HCT116 (cell line): ENCODE data around the gene SLAMF1. TPM values are rescaled to one million over a fixed set of nuclear protein-coding genes. Genes with fewer than 3 reads are reported as not detected.

ENCODE experiments used
- ATAC-seq: fragments of 200-7000 bp; cut with Tn5 transposase; 2 replicates; pipeline ENCODE4 v1.9.1; 2020; ENCODE audit warnings: mild to moderate bottlenecking, moderate library complexity
- BruUV-seq: library from RNA; stranded (reverse); fragments of 400-500 nt; replicated peaks from 2 replicates; lab custom pipeline; 2021; lab: Mats Ljungman, UMichigan
- CTCF ChIA-PET: fragments of 300-600 bp; sonication (Branson Sonifier 250); formaldehyde crosslinking; loops from one replicate; lab custom pipeline; 2021; ENCODE audit warnings: antibody characterized with exemption; lab: Charles Lee
- POLR2A ChIA-PET: fragments of 300-600, 350-600 bp; sonication (Branson Sonifier 250); formaldehyde crosslinking; loops from one replicate; lab custom pipeline; 2021; ENCODE audit warnings: antibody characterized with exemption; lab: Charles Lee
- RAD21 ChIA-PET, 2 experiments: fragments of 300-600 bp; sonication (Branson Sonifier 250); formaldehyde crosslinking; loops; one replicate each; lab custom pipeline; 2023; ENCODE audit warnings: low total read pairs in 2 of 2; ENCODE audit not compliant: uncharacterized antibody in 2 of 2, unreplicated experiment in 2 of 2, low non-redundant PET in 1 of 2; lab: Charles Lee
- DNase-seq: peaks from one replicate; pipeline ENCODE4 v3.0.0-alpha.2; 2010; ENCODE audit warnings: low read depth, low spot score
- H2AFZ ChIP-seq: fragments of 200-600 bp; shearing (Covaris generic), sonication (generic); 2 replicates; pipeline ENCODE4 v1.6.1; 2017; ENCODE audit warnings: low read depth, mixed run types, mixed read lengths, antibody characterized with exemption, low read length; ENCODE audit not compliant: poor library complexity, severe bottlenecking
- H3K27ac ChIP-seq: 2 replicates; pipeline ENCODE4 v1.5.1; 2012; ENCODE audit warnings: low read depth, low read length
- H3K27me3 ChIP-seq: fragments of 200-600 bp; sonication (generic); 2 replicates; pipeline ENCODE4 v1.6.1; 2016; ENCODE audit warnings: mixed run types, low read length, mixed read lengths; ENCODE audit not compliant: insufficient read depth
- H3K36me3 ChIP-seq, 2 experiments: fragments of 200-500 bp in 1 of 2; fragments of 200-600 bp in 1 of 2; sonication (Bioruptor generic) in 1 of 2; sonication (generic) in 1 of 2; 2 replicates each; pipeline versions ENCODE4 v1.5.1 to v1.6.1; 2014 to 2016; ENCODE audit warnings: low read length in 2 of 2, inconsistent platforms in 1 of 2, mixed read lengths in 1 of 2, mixed run types in 1 of 2; ENCODE audit not compliant: insufficient read depth in 2 of 2, control insufficient read depth in 1 of 2
- H3K4me1 ChIP-seq, 2 experiments: fragments of 200-600 bp in 1 of 2; sonication (generic) in 1 of 2; 2 replicates each; pipeline versions ENCODE4 v1.5.1 to v1.6.1; 2012 to 2017; ENCODE audit warnings: low read length in 2 of 2, inconsistent platforms in 1 of 2, mild to moderate bottlenecking in 1 of 2, mixed read lengths in 1 of 2, mixed run types in 1 of 2, moderate library complexity in 1 of 2; ENCODE audit not compliant: insufficient read depth in 2 of 2, control insufficient read depth in 1 of 2
- H3K4me2 ChIP-seq: fragments of 200-600 bp; sonication (generic); 2 replicates; pipeline ENCODE4 v1.6.1; 2017; ENCODE audit warnings: mixed run types, low read length, mixed read lengths
- H3K4me3 ChIP-seq, 2 experiments: fragments of 200-600 bp in 1 of 2; sonication (generic) in 1 of 2; replicated peaks in 1 of 2; 2 replicates each; pipeline ENCODE4 v1.5.1; 2011 to 2016; ENCODE audit warnings: low read length in 2 of 2, control low read depth in 1 of 2, low read depth in 1 of 2, mild to moderate bottlenecking in 1 of 2, mixed read lengths in 1 of 2, mixed run types in 1 of 2
- H3K79me2 ChIP-seq: fragments of 200-600 bp; sonication (generic); 2 replicates; pipeline ENCODE4 v1.6.1; 2017; ENCODE audit warnings: mild to moderate bottlenecking, mixed run types, low read length, moderate library complexity, mixed read lengths; ENCODE audit not compliant: insufficient read depth
- H3K9ac ChIP-seq: fragments of 200-600 bp; sonication (generic); 2 replicates; pipeline ENCODE4 v1.6.1; 2016; ENCODE audit warnings: low read length, mixed read lengths
- H3K9me2 ChIP-seq: fragments of 200-600 bp; sonication (generic), shearing (Covaris generic); 2 replicates; pipeline ENCODE4 v1.6.1; 2017; ENCODE audit warnings: mixed run types, mild to moderate bottlenecking, moderate library complexity; ENCODE audit not compliant: insufficient read depth
- H3K9me3 ChIP-seq, 2 experiments: fragments of 200-500 bp in 1 of 2; fragments of 200-600 bp in 1 of 2; sonication (Bioruptor generic) in 1 of 2; sonication (generic) in 1 of 2; 2 replicates each; pipeline ENCODE4 v1.6.1; 2014 to 2017; ENCODE audit warnings: low read length in 2 of 2, mixed read lengths in 2 of 2, inconsistent platforms in 1 of 2, low read depth in 1 of 2, mild to moderate bottlenecking in 1 of 2, mixed run types in 1 of 2, moderate library complexity in 1 of 2; ENCODE audit not compliant: control insufficient read depth in 1 of 2, insufficient read depth in 1 of 2
- H4K20me1 ChIP-seq: fragments of 200-600 bp; sonication (generic), shearing (Covaris generic); 2 replicates; pipeline ENCODE4 v1.6.1; 2017; ENCODE audit warnings: mixed run types, mild to moderate bottlenecking, moderate library complexity; ENCODE audit not compliant: insufficient read depth
- ATF3 ChIP-seq: IDR thresholded peaks from 2 replicates; pipeline ENCODE4 v1.6.1; 2012
- EGR1 ChIP-seq: IDR thresholded peaks from 2 replicates; pipeline ENCODE4 v1.6.1; 2012; ENCODE audit warnings: low read depth
- ELF1 ChIP-seq: IDR thresholded peaks from 2 replicates; pipeline ENCODE4 v1.6.1; 2012; ENCODE audit warnings: low read depth, borderline replicate concordance
- EZH2 ChIP-seq: fragments of 200-600 bp; sonication (generic); IDR thresholded peaks from 2 replicates; pipeline ENCODE4 v1.6.1; 2017; ENCODE audit warnings: antibody characterized with exemption, mixed run types
- EZH2phosphoT487 ChIP-seq: fragments of 200-600 bp; IDR thresholded peaks from 2 replicates; pipeline ENCODE4 v1.6.1; 2018; ENCODE audit warnings: antibody characterized with exemption, borderline replicate concordance
- POLR2A ChIP-seq: IDR thresholded peaks from 2 replicates; pipeline ENCODE4 v1.7.0; 2011; ENCODE audit warnings: borderline replicate concordance; ENCODE audit not compliant: insufficient read depth, insufficient read length; ENCODE audit errors: extremely low read depth
- RAD21 ChIP-seq: IDR thresholded peaks from 2 replicates; pipeline ENCODE4 v1.6.1; 2012; ENCODE audit warnings: low read depth, mild to moderate bottlenecking
- REST ChIP-seq: IDR thresholded peaks from 2 replicates; pipeline ENCODE4 v1.6.1; 2012; ENCODE audit warnings: low read depth
- SP1 ChIP-seq: IDR thresholded peaks from 2 replicates; pipeline ENCODE4 v1.6.1; 2012; ENCODE audit warnings: low read depth
- YY1 ChIP-seq: IDR thresholded peaks from 2 replicates; pipeline ENCODE4 v1.6.1; 2011; ENCODE audit warnings: low read length, low read depth, moderate library complexity, mild to moderate bottlenecking; ENCODE audit not compliant: insufficient replicate concordance; ENCODE audit errors: extremely low read depth
- ZNF274 ChIP-seq: fragments of 200-500 bp; sonication (Bioruptor generic); IDR thresholded peaks from 2 replicates; pipeline ENCODE4 v1.6.1; 2014; ENCODE audit warnings: mild to moderate bottlenecking, low read depth, low read length, inconsistent platforms
- intact Hi-C: fragments of 100-400 bp; cut with micrococcal nuclease; formaldehyde crosslinking; loops from 2 replicates; pipeline ENCODE4 v1.10.0; 2022
- total RNA-seq: library from RNA; stranded (reverse); gene quantifications from one replicate; pipeline ENCODE4 v1.2.1, GENCODE V29; 2021; ENCODE audit not compliant: unreplicated experiment

Gene SLAMF1
- total RNA-seq, 1 experiment from 2014 or later, result 0.30 TPM

GRCh38 chr1:160664573-160665051 lies 17.8 kb upstream of the SLAMF1 start:
- CTCF ChIA-PET, result interaction anchor here (1.2 kb wide), 1 partner anchor 11 kb away, joined by 3 read pairs; no protein-coding TSS in a partner anchor
- RAD21 ChIA-PET, result no interaction called here
- Histone ChIP-seq H3K9me2 (no peaks in the 10 kb centered on the region), H4K20me1 (no peaks in the 10 kb centered on the region), H3K36me3 (no peaks in the 10 kb centered on the region), H3K9me3 (no peaks in the 10 kb centered on the region; a peak in 1 of 4 replicates), H2AFZ (no peak overlapping the region), H3K27me3 (no peaks in the 10 kb centered on the region), H3K4me3 (no peak overlapping the region), H3K9ac (no peak overlapping the region), H3K27ac (no peak overlapping the region)
- DNase-seq, result no peak
- no TSS peak for BruUV-seq
- intact Hi-C loops, result no loop called here
- no peak for TF ChIP-seq POLR2A
- no peak for TF ChIP-seq EZH2phosphoT487
- no peak for TF ChIP-seq ZNF274
- no peak for TF ChIP-seq ELF1
- no peak for TF ChIP-seq RAD21
- no peak for TF ChIP-seq REST
- no peak for TF ChIP-seq EZH2
- TF ChIP-seq YY1, result no peak
- TF ChIP-seq SP1, result no peak
- TF ChIP-seq EGR1, result no peak
- no peak for TF ChIP-seq ATF3
- TF ChIP-seq, all 23 proteins: peak for 0
- no peaks in the 10 kb centered on the region for H3K4me1 ChIP-seq
- H3K4me2 ChIP-seq, result no peak overlapping the region
- H3K79me2 ChIP-seq, result no peaks in the 10 kb centered on the region
- POLR2A ChIA-PET, result no interaction called here
- no peak for ATAC-seq
